PC-3 (cell line): ENCODE results near the gene IRX4.

ENCODE experiments used
- CTCF ChIP-seq: fragments of 300-600 bp; sonication (generic); conservative IDR thresholded peaks from 2 replicates; pipeline ENCODE4 v1.5.1; 2017; ENCODE audit warnings: antibody characterized with exemption, low read depth, mild to moderate bottlenecking, low read length
- EZH2 ChIP-seq: fragments of 300-600 bp; sonication (generic); IDR thresholded peaks from one replicate; pipeline ENCODE4 v1.6.1; 2017; ENCODE audit warnings: antibody characterized with exemption, mild to moderate bottlenecking, low read length; ENCODE audit not compliant: unreplicated experiment

GRCh38 chr5:1896602-1897376, 14.1 kb upstream of the IRX4 start:
- TF ChIP-seq CTCF (no peak), EZH2 (no peak)
